GM12872 (cell line): ENCODE data around the gene PDE4D.

Source experiments
- CTCF ChIP-seq: IDR thresholded peaks from 3 replicates; pipeline ENCODE4 v1.5.1; 2011; ENCODE audit warnings: low read depth, mild to moderate bottlenecking, low read length, moderate library complexity; ENCODE audit not compliant: insufficient read depth

The PDE4D gene

DNA sequence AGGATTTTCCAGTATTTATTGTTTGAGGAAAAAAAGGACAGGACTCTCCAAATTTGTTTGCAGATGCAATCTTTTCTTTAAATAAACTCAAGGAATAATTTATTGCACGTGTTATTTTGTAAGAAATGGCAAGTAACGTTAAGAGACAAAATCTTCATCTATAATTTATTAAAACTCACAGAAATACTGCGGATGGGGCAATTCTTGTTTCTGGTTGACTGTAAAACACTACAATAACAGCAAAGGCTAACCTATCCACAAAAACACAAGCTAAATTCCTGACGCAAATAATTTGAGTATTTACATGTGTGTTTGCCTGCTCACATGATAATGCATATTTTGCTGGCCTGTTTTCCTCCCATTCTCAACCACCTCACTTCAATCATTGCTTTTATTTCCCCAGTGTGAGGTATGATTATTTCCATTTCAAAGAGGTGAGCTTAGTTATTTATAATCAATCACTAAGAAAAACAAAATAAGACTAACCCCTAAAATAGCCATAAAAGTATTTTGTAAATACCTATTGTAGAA, 619.4 kb downstream of the PDE4D start:
- no peak for TF ChIP-seq CTCF

GRCh38 chr5:59272809-59273427, 620.6 kb downstream of the PDE4D start:
- no peak for TF ChIP-seq CTCF

DNA sequence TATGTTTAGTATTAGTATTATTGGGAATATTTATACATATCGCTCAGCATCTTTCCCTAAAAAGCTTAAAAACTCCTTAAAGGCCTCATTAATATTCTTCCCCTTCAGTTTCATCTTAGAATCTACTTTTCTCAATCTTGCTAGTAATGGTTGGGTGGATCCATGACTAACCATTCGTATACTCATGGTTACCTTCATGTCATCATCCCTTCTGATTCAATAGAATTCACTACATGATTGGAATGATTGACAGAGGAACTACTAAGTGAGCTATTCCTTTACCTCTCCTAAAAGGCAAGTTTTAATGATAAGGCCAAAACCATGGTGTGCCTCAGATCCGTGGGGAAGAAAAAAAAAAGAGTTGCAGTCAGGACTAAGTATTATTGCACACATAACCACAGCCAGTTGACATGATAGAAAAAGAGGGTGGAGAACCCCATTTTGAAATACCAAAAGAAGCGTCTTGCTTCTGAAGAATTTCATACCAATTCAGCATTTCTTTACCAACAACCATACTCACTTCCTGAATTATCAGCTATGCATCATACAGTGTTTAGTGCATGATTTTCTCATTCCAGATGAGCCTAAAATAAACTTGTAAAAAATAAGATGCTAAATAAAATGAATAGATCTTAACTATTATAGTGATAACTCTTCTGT, 624.6 kb downstream of the PDE4D start:
- TF ChIP-seq CTCF: no peak

- TF ChIP-seq CTCF: no peak
Measured at GRCh38 chr5:59267033-59267432, 626.5 kb downstream of the PDE4D start.

GRCh38 chr5:59266410-59266809, 627.1 kb downstream of the PDE4D start:
- no peak for TF ChIP-seq CTCF

DNA sequence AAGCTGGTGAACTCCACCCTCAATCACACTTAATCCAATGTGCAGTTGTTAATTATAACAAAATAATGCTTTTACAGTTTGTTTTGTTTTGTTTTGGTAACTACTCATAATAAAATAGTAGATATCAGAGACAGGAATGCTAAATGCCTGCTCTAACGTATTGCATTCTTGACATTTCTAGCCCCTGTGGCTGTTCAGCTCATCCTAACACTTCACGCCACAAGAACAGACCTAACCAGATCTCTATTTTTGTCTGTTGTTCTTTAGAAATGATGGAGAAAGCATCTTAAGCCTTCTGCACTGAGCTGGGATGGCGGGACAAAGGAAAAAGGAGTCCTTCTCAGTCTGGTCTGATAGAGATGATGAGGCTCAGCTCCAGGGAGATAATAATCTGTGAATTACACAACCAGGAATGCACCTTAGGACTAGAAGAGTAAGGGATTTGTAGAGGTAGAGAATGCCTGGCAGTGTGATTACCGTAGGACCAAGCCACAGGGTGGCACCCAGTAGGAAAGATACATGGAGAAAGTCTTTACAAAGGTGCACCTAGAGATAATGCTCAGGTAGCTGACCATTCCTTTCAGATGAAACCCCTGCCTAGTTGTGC, 628.8 kb downstream of the PDE4D start:
- TF ChIP-seq CTCF: no peak

- no peak for TF ChIP-seq CTCF
Measured at GRCh38 chr5:59264013-59264412, 629.5 kb downstream of the PDE4D start.
